Transverse colon (tissue), 4 donors: ENCODE measurements around the gene CCNI2.

Experiments used
- EP300 ChIP-seq: sonication (generic); formaldehyde crosslinking; IDR thresholded peaks from one replicate; pipeline ENCODE4 v1.6.1; 2017; ENCODE audit warnings: antibody characterized with exemption, low read depth
- POLR2A ChIP-seq: fragments of 450-650 bp; IDR thresholded peaks from one replicate; pipeline ENCODE4 v1.6.1; 2016; ENCODE audit warnings: antibody characterized with exemption, mild to moderate bottlenecking, moderate library complexity
- POLR2AphosphoS5 ChIP-seq, 3 donors: sonication (generic); formaldehyde crosslinking; IDR thresholded peaks; one replicate each; pipeline ENCODE4 v1.6.1; 2016; ENCODE audit warnings: antibody characterized with exemption in 3 of 3
- TF ChIP-seq, protein P1 (sequence below), 5 experiments: fragments of 200-600 bp in 3 of 5; fragments of 450-650 bp in 2 of 5; sonication (generic) in 3 of 5; IDR thresholded peaks; 1 replicate in 2 of 5; 2 replicates in 3 of 5; pipeline ENCODE4 v1.5.1; 2016 to 2017; ENCODE audit warnings: antibody characterized with exemption in 5 of 5, inconsistent platforms in 3 of 5, mild to moderate bottlenecking in 2 of 5, moderate library complexity in 1 of 5

- TF ChIP-seq, protein P1, sequence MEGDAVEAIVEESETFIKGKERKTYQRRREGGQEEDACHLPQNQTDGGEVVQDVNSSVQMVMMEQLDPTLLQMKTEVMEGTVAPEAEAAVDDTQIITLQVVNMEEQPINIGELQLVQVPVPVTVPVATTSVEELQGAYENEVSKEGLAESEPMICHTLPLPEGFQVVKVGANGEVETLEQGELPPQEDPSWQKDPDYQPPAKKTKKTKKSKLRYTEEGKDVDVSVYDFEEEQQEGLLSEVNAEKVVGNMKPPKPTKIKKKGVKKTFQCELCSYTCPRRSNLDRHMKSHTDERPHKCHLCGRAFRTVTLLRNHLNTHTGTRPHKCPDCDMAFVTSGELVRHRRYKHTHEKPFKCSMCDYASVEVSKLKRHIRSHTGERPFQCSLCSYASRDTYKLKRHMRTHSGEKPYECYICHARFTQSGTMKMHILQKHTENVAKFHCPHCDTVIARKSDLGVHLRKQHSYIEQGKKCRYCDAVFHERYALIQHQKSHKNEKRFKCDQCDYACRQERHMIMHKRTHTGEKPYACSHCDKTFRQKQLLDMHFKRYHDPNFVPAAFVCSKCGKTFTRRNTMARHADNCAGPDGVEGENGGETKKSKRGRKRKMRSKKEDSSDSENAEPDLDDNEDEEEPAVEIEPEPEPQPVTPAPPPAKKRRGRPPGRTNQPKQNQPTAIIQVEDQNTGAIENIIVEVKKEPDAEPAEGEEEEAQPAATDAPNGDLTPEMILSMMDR (IDR thresholded peaks at IDR 0.05) = no peak
- TF ChIP-seq EP300 (no peak), POLR2AphosphoS5 (IDR thresholded peaks at IDR 0.05) (no peak), POLR2A (no peak)
Observed at GRCh38 chr5:132737982-132738681, 9.1 kb upstream of the CCNI2 start.
